GM12874 (cell line): Measurements from ENCODE around the gene TLE4.

Experiments
- TF ChIP-seq, protein P1 (sequence below): IDR thresholded peaks from 2 replicates; pipeline ENCODE4 v1.5.1; 2011; ENCODE audit warnings: low read depth, mild to moderate bottlenecking, control low read depth, low read length, moderate library complexity; ENCODE audit not compliant: insufficient read depth

The TLE4 gene

GRCh38 chr9:79609468-79610018, 37.8 kb downstream of the TLE4 start:
- TF ChIP-seq, protein P1, sequence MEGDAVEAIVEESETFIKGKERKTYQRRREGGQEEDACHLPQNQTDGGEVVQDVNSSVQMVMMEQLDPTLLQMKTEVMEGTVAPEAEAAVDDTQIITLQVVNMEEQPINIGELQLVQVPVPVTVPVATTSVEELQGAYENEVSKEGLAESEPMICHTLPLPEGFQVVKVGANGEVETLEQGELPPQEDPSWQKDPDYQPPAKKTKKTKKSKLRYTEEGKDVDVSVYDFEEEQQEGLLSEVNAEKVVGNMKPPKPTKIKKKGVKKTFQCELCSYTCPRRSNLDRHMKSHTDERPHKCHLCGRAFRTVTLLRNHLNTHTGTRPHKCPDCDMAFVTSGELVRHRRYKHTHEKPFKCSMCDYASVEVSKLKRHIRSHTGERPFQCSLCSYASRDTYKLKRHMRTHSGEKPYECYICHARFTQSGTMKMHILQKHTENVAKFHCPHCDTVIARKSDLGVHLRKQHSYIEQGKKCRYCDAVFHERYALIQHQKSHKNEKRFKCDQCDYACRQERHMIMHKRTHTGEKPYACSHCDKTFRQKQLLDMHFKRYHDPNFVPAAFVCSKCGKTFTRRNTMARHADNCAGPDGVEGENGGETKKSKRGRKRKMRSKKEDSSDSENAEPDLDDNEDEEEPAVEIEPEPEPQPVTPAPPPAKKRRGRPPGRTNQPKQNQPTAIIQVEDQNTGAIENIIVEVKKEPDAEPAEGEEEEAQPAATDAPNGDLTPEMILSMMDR: no peak

GRCh38 chr9:79610019-79610631, 38.4 kb downstream of the TLE4 start:
- TF ChIP-seq, protein P1: no peak

GRCh38 chr9:79610791-79611614, 39.2 kb downstream of the TLE4 start:
- TF ChIP-seq, protein P1: no peak

DNA sequence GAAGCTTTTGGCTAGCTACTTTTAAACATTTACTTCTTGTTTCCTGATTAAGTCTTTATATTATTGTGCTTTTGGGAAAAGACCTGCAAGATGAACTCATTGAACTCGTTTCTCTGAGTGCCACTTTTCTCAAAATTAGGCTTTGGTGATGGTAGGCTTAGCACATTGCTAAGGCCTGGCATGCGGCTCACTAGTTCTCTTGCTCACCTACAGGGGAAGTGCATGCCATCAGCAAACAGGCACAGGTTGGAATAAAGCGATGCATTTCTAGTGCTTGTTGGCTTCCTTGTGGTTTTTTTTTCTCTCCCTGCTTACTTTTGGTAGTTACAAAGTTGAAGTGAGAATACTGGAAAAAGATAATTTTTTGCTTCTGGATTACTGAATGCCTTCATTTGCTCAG, 41.4 kb downstream of the TLE4 start:
- TF ChIP-seq, protein P1: no peak

- TF ChIP-seq, protein P1: no peak
These were observed 43.3 kb downstream of the TLE4 start for GRCh38 chr9:79615038-79615437.

GRCh38 chr9:79616013-79616412, 44.2 kb downstream of the TLE4 start:
- TF ChIP-seq, protein P1: no peak

- TF ChIP-seq, protein P1: no peak
These were observed 45.2 kb downstream of the TLE4 start for GRCh38 chr9:79616971-79617370.
